NB4 (cell line): ENCODE data around the gene GPC5.

Experiments
- DNase-seq: peaks from one replicate; pipeline ENCODE4 v3.0.0; 2010; ENCODE audit warnings: low read depth
- H3K4me3 ChIP-seq: one replicate; pipeline ENCODE4 v1.5.1; 2011; ENCODE audit warnings: mild to moderate bottlenecking, low read depth, low read length, moderate library complexity
- MAX ChIP-seq: IDR thresholded peaks from 2 replicates; pipeline ENCODE4 v1.6.1; 2011; ENCODE audit warnings: low read depth, low read length
- MYC ChIP-seq: IDR thresholded peaks from 2 replicates; pipeline ENCODE4 v1.6.1; 2011; ENCODE audit warnings: low read depth, low read length
- POLR2A ChIP-seq: IDR thresholded peaks from 2 replicates; pipeline ENCODE4 v1.6.1; 2011; ENCODE audit warnings: mild to moderate bottlenecking; ENCODE audit not compliant: insufficient read length; ENCODE audit errors: extremely low read depth
- TF ChIP-seq, protein P1 (sequence below): IDR thresholded peaks from one replicate; pipeline ENCODE4 v1.5.1; 2012; ENCODE audit warnings: low read depth, low read length

GPC5 gene

DNA sequence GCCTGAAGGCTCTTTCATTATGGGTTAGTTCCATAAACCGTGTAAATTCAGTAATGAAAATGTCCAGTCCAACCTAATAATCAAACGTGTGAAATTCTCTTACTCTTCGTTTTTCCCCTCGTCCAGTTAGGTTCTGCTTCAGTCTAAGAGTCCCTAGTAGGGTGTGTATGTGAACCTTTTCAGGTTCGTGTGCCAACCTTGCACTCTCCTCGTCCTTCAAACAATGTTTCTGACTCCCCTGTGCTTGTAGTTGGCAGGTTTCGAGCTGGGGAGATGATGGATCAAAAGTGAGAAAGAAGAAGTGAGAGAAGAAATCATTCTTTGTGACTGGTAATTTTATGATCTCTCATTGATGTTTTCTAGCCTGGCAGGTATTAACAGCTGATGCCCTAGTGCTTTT, 366.1 kb downstream of the GPC5 start:
- no peak for TF ChIP-seq MYC
- TF ChIP-seq, protein P1, sequence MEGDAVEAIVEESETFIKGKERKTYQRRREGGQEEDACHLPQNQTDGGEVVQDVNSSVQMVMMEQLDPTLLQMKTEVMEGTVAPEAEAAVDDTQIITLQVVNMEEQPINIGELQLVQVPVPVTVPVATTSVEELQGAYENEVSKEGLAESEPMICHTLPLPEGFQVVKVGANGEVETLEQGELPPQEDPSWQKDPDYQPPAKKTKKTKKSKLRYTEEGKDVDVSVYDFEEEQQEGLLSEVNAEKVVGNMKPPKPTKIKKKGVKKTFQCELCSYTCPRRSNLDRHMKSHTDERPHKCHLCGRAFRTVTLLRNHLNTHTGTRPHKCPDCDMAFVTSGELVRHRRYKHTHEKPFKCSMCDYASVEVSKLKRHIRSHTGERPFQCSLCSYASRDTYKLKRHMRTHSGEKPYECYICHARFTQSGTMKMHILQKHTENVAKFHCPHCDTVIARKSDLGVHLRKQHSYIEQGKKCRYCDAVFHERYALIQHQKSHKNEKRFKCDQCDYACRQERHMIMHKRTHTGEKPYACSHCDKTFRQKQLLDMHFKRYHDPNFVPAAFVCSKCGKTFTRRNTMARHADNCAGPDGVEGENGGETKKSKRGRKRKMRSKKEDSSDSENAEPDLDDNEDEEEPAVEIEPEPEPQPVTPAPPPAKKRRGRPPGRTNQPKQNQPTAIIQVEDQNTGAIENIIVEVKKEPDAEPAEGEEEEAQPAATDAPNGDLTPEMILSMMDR, result no peak
- no peak for TF ChIP-seq MAX
- DNase-seq, result no peak
- no peak overlapping the region for H3K4me3 ChIP-seq

GRCh38 chr13:91767651-91768050, 369.2 kb downstream of the GPC5 start:
- no peak for TF ChIP-seq MAX
- no peak for TF ChIP-seq MYC
- TF ChIP-seq, protein P1, result no peak
- no peak for TF ChIP-seq POLR2A
- H3K4me3 ChIP-seq, result no peak overlapping the region
- DNase-seq, result no peak

DNA sequence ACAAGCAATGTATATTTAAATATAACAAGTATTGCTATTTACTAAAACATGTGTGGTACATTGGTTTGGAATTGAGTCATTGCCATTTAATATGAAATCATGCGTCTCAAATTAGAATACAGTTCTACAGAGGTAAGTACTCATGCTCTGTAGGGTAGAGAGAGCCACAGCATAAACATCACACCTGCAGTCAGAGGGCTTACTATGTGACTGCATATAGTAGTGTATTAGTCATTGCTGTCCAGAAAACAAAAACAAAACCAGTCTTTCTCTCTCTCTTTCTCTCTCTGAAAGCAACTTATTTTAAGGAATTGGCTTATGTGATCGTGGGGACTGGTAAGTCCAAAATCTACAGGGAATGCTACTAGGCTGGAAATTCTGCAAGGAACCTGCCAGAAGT, 370.3 kb downstream of the GPC5 start:
- TF ChIP-seq, protein P1, result no peak
- no peak for TF ChIP-seq MAX
- no peak for TF ChIP-seq MYC
- no peak for TF ChIP-seq POLR2A
- H3K4me3 ChIP-seq, result no peak overlapping the region
- DNase-seq, result no peak

- no peak for DNase-seq
- H3K4me3 ChIP-seq, result no peak overlapping the region
- TF ChIP-seq MYC (no peak), POLR2A (no peak), MAX (no peak)
- TF ChIP-seq, protein P1, result no peak
Measured at GRCh38 chr13:91771229-91771628, 372.8 kb downstream of the GPC5 start.

DNA sequence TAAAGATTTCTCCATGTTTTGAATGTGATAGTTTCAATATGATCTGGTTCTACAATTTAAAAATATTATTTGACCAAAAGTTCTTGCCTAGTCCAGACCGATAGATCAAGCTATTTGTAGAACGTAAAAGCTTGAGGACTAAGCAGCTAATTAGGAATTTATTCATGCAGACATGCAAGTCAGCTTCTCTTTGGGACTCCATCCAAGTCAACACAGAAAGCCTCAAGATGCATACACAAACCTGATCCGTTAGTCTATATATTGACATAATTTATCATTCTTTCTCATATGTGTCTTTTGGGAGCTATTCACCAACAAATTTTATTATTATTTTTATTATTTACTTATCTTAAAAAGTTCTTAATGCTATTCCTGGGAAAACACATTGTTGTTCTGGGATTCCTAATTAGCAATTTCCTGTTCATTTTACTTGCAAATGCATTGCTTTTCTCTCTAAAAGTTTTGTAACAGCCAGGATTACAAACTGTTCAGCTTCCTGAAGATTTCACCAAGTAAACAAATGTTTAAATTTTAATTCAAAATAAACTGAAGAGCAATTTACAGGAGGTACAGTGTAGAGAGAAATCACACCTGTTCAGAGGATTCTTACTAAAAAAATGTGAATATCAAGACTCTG, 375.3 kb downstream of the GPC5 start:
- H3K4me3 ChIP-seq, result no peak overlapping the region
- TF ChIP-seq, protein P1, result no peak
- TF ChIP-seq MAX (no peak), MYC (no peak), POLR2A (no peak)
- no peak for DNase-seq
